Measurements from ENCODE around the gene C19orf33. TPM values are rescaled to one million over a fixed set of nuclear protein-coding genes. Genes with fewer than 3 reads are reported as not detected.

C19orf33 gene
- total RNA-seq, 3 donors from 2014 or later (not counting 1 experiment from before 2014, with no cell fraction given), result 1.5 to 4.0 TPM; not detected in 1

- H3K36me3 Mint-ChIP-seq, result no peaks in the 10 kb centered on the region
- WGBS (ENCODE audit: insufficient coverage), result no CpG with 5 or more reads among the region's 2 CpGs
- no peaks in the 10 kb centered on the region for H3K9me3 Mint-ChIP-seq
- no peak for TF ChIP-seq CTCF (IDR thresholded peaks at IDR 0.05)
- H3K4me3 ChIP-seq (ENCODE audit: low read length), result no peak overlapping the region
- H3K27ac ChIP-seq (ENCODE audit: low read length), result no peak overlapping the region
- intact Hi-C loops (cut with micrococcal nuclease), result no loop called here
- no peaks in the 10 kb centered on the region for H3K4me1 Mint-ChIP-seq
- H3K4me3 Mint-ChIP-seq, result no peak overlapping the region
- ATAC-seq (no peak), DNase-seq (no peak)
- H3K9me3 ChIP-seq (ENCODE audit: control insufficient read depth, insufficient read depth, low read length), result no peaks in the 10 kb centered on the region
- no peaks in the 10 kb centered on the region for H3K36me3 ChIP-seq (ENCODE audit: control insufficient read depth, insufficient read depth, low read length)
- H3K27me3 ChIP-seq (ENCODE audit: control insufficient read depth, insufficient read depth, low read length), result no peaks in the 10 kb centered on the region
- no peaks in the 10 kb centered on the region for H3K4me1 ChIP-seq (ENCODE audit: control insufficient read depth, insufficient read depth, low read length)
- H3K27me3 Mint-ChIP-seq (ENCODE audit: low read depth in 2 of 2), result no peaks in the 10 kb centered on the region
- no peak overlapping the region for H3K27ac Mint-ChIP-seq
Observed at GRCh38 chr19:38278751-38279150, 25.3 kb upstream of the C19orf33 start.

- H3K4me3 Mint-ChIP-seq, result no peak overlapping the region
Observed at GRCh38 chr19:38280030-38280921, 23.8 kb upstream of the C19orf33 start.

GRCh38 chr19:38281811-38282566 lies 22.1 kb upstream of the C19orf33 start:
- no peaks in the 10 kb centered on the region for H3K4me1 Mint-ChIP-seq
- WGBS (ENCODE audit: insufficient coverage), result 74% methylated on average over 7 of the region's 7 CpGs
- no peaks in the 10 kb centered on the region for H3K4me1 ChIP-seq (ENCODE audit: control insufficient read depth, insufficient read depth, low read length)
- DNase-seq (peak in 1 of 2 donors; percentile 42), ATAC-seq (no peak)
- no peaks in the 10 kb centered on the region for H3K27me3 Mint-ChIP-seq (ENCODE audit: low read depth in 2 of 2)
- H3K27ac Mint-ChIP-seq, result no peak overlapping the region
- intact Hi-C loops (cut with micrococcal nuclease), result no loop called here
- no peak overlapping the region for H3K4me3 ChIP-seq (ENCODE audit: low read length)
- H3K9me3 ChIP-seq (ENCODE audit: control insufficient read depth, insufficient read depth, low read length), result no peaks in the 10 kb centered on the region
- no peaks in the 10 kb centered on the region for H3K27me3 ChIP-seq (ENCODE audit: control insufficient read depth, insufficient read depth, low read length)
- H3K4me3 Mint-ChIP-seq, result no peak overlapping the region
- H3K9me3 Mint-ChIP-seq, result no peaks in the 10 kb centered on the region
- no peak overlapping the region for H3K27ac ChIP-seq (ENCODE audit: low read length)
- H3K36me3 Mint-ChIP-seq, result no peaks in the 10 kb centered on the region
- no peaks in the 10 kb centered on the region for H3K36me3 ChIP-seq (ENCODE audit: control insufficient read depth, insufficient read depth, low read length)
- TF ChIP-seq CTCF (IDR thresholded peaks at IDR 0.05), result no peak

More at GRCh38 chr19:38280030-38280921, 23.8 kb upstream of the C19orf33 start:
- no peak overlapping the region for H3K27ac Mint-ChIP-seq
- DNase-seq, result no peak
- Histone ChIP-seq H3K9me3 (ENCODE audit: control insufficient read depth, insufficient read depth, low read length) (no peaks in the 10 kb centered on the region), H3K27ac (ENCODE audit: low read length) (no peak overlapping the region), H3K4me3 (ENCODE audit: low read length) (no peak overlapping the region), H3K27me3 (ENCODE audit: control insufficient read depth, insufficient read depth, low read length) (no peaks in the 10 kb centered on the region), H3K4me1 (ENCODE audit: control insufficient read depth, insufficient read depth, low read length) (no peaks in the 10 kb centered on the region), H3K36me3 (ENCODE audit: control insufficient read depth, insufficient read depth, low read length) (no peaks in the 10 kb centered on the region)
- TF ChIP-seq CTCF (IDR thresholded peaks at IDR 0.05), result no peak
- H3K36me3 Mint-ChIP-seq, result no peaks in the 10 kb centered on the region
- no peak for ATAC-seq
- intact Hi-C loops (cut with micrococcal nuclease), result no loop called here
- no peaks in the 10 kb centered on the region for H3K27me3 Mint-ChIP-seq (ENCODE audit: low read depth in 2 of 2)
- H3K4me1 Mint-ChIP-seq, result no peaks in the 10 kb centered on the region
- 89% methylated on average over 15 of the region's 17 CpGs for whole genome bisulfite sequencing (ENCODE audit: insufficient coverage)
- H3K9me3 Mint-ChIP-seq, result no peaks in the 10 kb centered on the region

Data from natural killer cell (primary cell).